ENCODE results near the gene LECT2.

Gene LECT2

GRCh38 chr5:135920199-135920598, 34.6 kb downstream of the LECT2 start:
- DNase-seq (ENCODE audit: low read depth, low spot score) = no peak
- Histone ChIP-seq H3K9me3 (ENCODE audit: insufficient read depth, low read length) (no peaks in the 10 kb centered on the region), H3K4me1 (ENCODE audit: insufficient read depth, insufficient read length) (no peaks in the 10 kb centered on the region), H3K9ac (ENCODE audit: insufficient read length, low read depth) (no peak overlapping the region), H3K36me3 (ENCODE audit: insufficient read depth, insufficient read length, low read length) (no peaks in the 10 kb centered on the region), H3K27me3 (ENCODE audit: insufficient read depth, insufficient read length) (no peaks in the 10 kb centered on the region), H3K4me3 (ENCODE audit: insufficient read length, low read depth) (no peak overlapping the region)
- TF ChIP-seq SUZ12 (IDR thresholded peaks at IDR 0.05; ENCODE audit: extremely low read depth, insufficient read depth, insufficient read length) = no peak
- no peak for TF ChIP-seq ZNF274 (IDR thresholded peaks at IDR 0.05; ENCODE audit: low read depth, low read length)
- TF ChIP-seq YY1 (IDR thresholded peaks at IDR 0.05; ENCODE audit: insufficient read depth, insufficient read length) = no peak

GRCh38 chr5:135916638-135917263, 38.0 kb downstream of the LECT2 start:
- Histone ChIP-seq H3K4me1 (ENCODE audit: insufficient read depth, insufficient read length) (no peaks in the 10 kb centered on the region), H3K9me3 (ENCODE audit: insufficient read depth, low read length) (no peaks in the 10 kb centered on the region), H3K27me3 (ENCODE audit: insufficient read depth, insufficient read length) (no peaks in the 10 kb centered on the region), H3K36me3 (ENCODE audit: insufficient read depth, insufficient read length, low read length) (no peaks in the 10 kb centered on the region), H3K4me3 (ENCODE audit: insufficient read length, low read depth) (no peak overlapping the region), H3K9ac (ENCODE audit: insufficient read length, low read depth) (no peak overlapping the region)
- TF ChIP-seq SUZ12 (IDR thresholded peaks at IDR 0.05; ENCODE audit: extremely low read depth, insufficient read depth, insufficient read length) (no peak), ZNF274 (IDR thresholded peaks at IDR 0.05; ENCODE audit: low read depth, low read length) (no peak), YY1 (IDR thresholded peaks at IDR 0.05; ENCODE audit: insufficient read depth, insufficient read length) (no peak)
- no peak for DNase-seq (ENCODE audit: low read depth, low spot score)

GRCh38 chr5:135915466-135916001, 39.2 kb downstream of the LECT2 start:
- no peaks in the 10 kb centered on the region for H3K36me3 ChIP-seq (ENCODE audit: insufficient read depth, insufficient read length, low read length)
- DNase-seq (ENCODE audit: low read depth, low spot score) = no peak
- no peaks in the 10 kb centered on the region for H3K27me3 ChIP-seq (ENCODE audit: insufficient read depth, insufficient read length)

GRCh38 chr5:135913713-135914626, 40.8 kb downstream of the LECT2 start:
- Histone ChIP-seq H3K27me3 (ENCODE audit: insufficient read depth, insufficient read length) (no peaks in the 10 kb centered on the region), H3K36me3 (ENCODE audit: insufficient read depth, insufficient read length, low read length) (no peaks in the 10 kb centered on the region), H3K9me3 (ENCODE audit: insufficient read depth, low read length) (no peaks in the 10 kb centered on the region), H3K9ac (ENCODE audit: insufficient read length, low read depth) (no peak overlapping the region), H3K4me1 (ENCODE audit: insufficient read depth, insufficient read length) (no peaks in the 10 kb centered on the region), H3K4me3 (ENCODE audit: insufficient read length, low read depth) (no peak overlapping the region)
- no peak for DNase-seq (ENCODE audit: low read depth, low spot score)
- no peak for TF ChIP-seq YY1 (IDR thresholded peaks at IDR 0.05; ENCODE audit: insufficient read depth, insufficient read length)
- TF ChIP-seq SUZ12 (IDR thresholded peaks at IDR 0.05; ENCODE audit: extremely low read depth, insufficient read depth, insufficient read length) = no peak
- TF ChIP-seq ZNF274 (IDR thresholded peaks at IDR 0.05; ENCODE audit: low read depth, low read length) = no peak

More at GRCh38 chr5:135915466-135916001, 39.2 kb downstream of the LECT2 start:
- Histone ChIP-seq H3K4me3 (ENCODE audit: insufficient read length, low read depth) (no peak overlapping the region), H3K4me1 (ENCODE audit: insufficient read depth, insufficient read length) (no peaks in the 10 kb centered on the region), H3K9me3 (ENCODE audit: insufficient read depth, low read length) (no peaks in the 10 kb centered on the region), H3K9ac (ENCODE audit: insufficient read length, low read depth) (no peak overlapping the region)
- TF ChIP-seq SUZ12 (IDR thresholded peaks at IDR 0.05; ENCODE audit: extremely low read depth, insufficient read depth, insufficient read length) = no peak
- TF ChIP-seq ZNF274 (IDR thresholded peaks at IDR 0.05; ENCODE audit: low read depth, low read length) = no peak
- no peak for TF ChIP-seq YY1 (IDR thresholded peaks at IDR 0.05; ENCODE audit: insufficient read depth, insufficient read length)

GRCh38 chr5:135905144-135905543, 49.6 kb downstream of the LECT2 start:
- Histone ChIP-seq H3K9ac (ENCODE audit: insufficient read length, low read depth) (no peak overlapping the region), H3K4me1 (ENCODE audit: insufficient read depth, insufficient read length) (no peaks in the 10 kb centered on the region), H3K9me3 (ENCODE audit: insufficient read depth, low read length) (no peaks in the 10 kb centered on the region), H3K36me3 (ENCODE audit: insufficient read depth, insufficient read length, low read length) (no peaks in the 10 kb centered on the region), H3K27me3 (ENCODE audit: insufficient read depth, insufficient read length) (no peaks in the 10 kb centered on the region), H3K4me3 (ENCODE audit: insufficient read length, low read depth) (no peak overlapping the region)
- TF ChIP-seq YY1 (IDR thresholded peaks at IDR 0.05; ENCODE audit: insufficient read depth, insufficient read length) = no peak
- no peak for TF ChIP-seq SUZ12 (IDR thresholded peaks at IDR 0.05; ENCODE audit: extremely low read depth, insufficient read depth, insufficient read length)
- TF ChIP-seq ZNF274 (IDR thresholded peaks at IDR 0.05; ENCODE audit: low read depth, low read length) = no peak
- no peak for DNase-seq (ENCODE audit: low read depth, low spot score)

GRCh38 chr5:135901633-135902032, 53.1 kb downstream of the LECT2 start:
- no peak for DNase-seq (ENCODE audit: low read depth, low spot score)
- TF ChIP-seq ZNF274 (IDR thresholded peaks at IDR 0.05; ENCODE audit: low read depth, low read length) (no peak), YY1 (IDR thresholded peaks at IDR 0.05; ENCODE audit: insufficient read depth, insufficient read length) (no peak), SUZ12 (IDR thresholded peaks at IDR 0.05; ENCODE audit: extremely low read depth, insufficient read depth, insufficient read length) (no peak)
- no peaks in the 10 kb centered on the region for H3K9me3 ChIP-seq (ENCODE audit: insufficient read depth, low read length)
- H3K27me3 ChIP-seq (ENCODE audit: insufficient read depth, insufficient read length) = no peaks in the 10 kb centered on the region
- H3K9ac ChIP-seq (ENCODE audit: insufficient read length, low read depth) = no peak overlapping the region
- no peak overlapping the region for H3K4me3 ChIP-seq (ENCODE audit: insufficient read length, low read depth)
- no peaks in the 10 kb centered on the region for H3K4me1 ChIP-seq (ENCODE audit: insufficient read depth, insufficient read length)
- H3K36me3 ChIP-seq (ENCODE audit: insufficient read depth, insufficient read length, low read length) = no peaks in the 10 kb centered on the region

- Histone ChIP-seq H3K27me3 (ENCODE audit: insufficient read depth, insufficient read length) (no peaks in the 10 kb centered on the region), H3K4me3 (ENCODE audit: insufficient read length, low read depth) (no peak overlapping the region), H3K9me3 (ENCODE audit: insufficient read depth, low read length) (no peaks in the 10 kb centered on the region), H3K36me3 (ENCODE audit: insufficient read depth, insufficient read length, low read length) (no peaks in the 10 kb centered on the region), H3K9ac (ENCODE audit: insufficient read length, low read depth) (no peak overlapping the region), H3K4me1 (ENCODE audit: insufficient read depth, insufficient read length) (no peaks in the 10 kb centered on the region)
- DNase-seq (ENCODE audit: low read depth, low spot score) = no peak
- TF ChIP-seq SUZ12 (IDR thresholded peaks at IDR 0.05; ENCODE audit: extremely low read depth, insufficient read depth, insufficient read length) (no peak), ZNF274 (IDR thresholded peaks at IDR 0.05; ENCODE audit: low read depth, low read length) (no peak), YY1 (IDR thresholded peaks at IDR 0.05; ENCODE audit: insufficient read depth, insufficient read length) (no peak)
Observed at GRCh38 chr5:135900276-135900675, 54.5 kb downstream of the LECT2 start.

All from NT2/D1 (cell line).